Breast epithelium (tissue), 4 donors: Measurements from ENCODE around the gene CDH4. TPM values are rescaled to one million over a fixed set of nuclear protein-coding genes. Genes with fewer than 3 reads are reported as not detected.

ENCODE experiments used
- DNase-seq, 2 donors: peaks; one replicate each; pipeline ENCODE4 v3.0.0-alpha.2; 2019; ENCODE audit warnings: low spot score in 2 of 2
- H3K27ac ChIP-seq, 2 donors: fragments of 200-600 bp; sonication (generic) in 1 of 2; one replicate each; pipeline ENCODE4 v1.5.1; 2016 to 2019; ENCODE audit warnings: mild to moderate bottlenecking in 1 of 2
- H3K27me3 ChIP-seq, 2 donors: fragments of 200-600 bp; sonication (generic) in 1 of 2; one replicate each; pipeline versions ENCODE4 v1.5.1 to v1.6.0; 2017 to 2019; ENCODE audit warnings: control low read depth in 1 of 2, mild to moderate bottlenecking in 1 of 2
- H3K36me3 ChIP-seq: fragments of 200-600 bp; one replicate; pipeline ENCODE4 v1.5.1; 2019
- H3K4me1 ChIP-seq, 2 donors: fragments of 200-600 bp; sonication (generic); one replicate each; pipeline ENCODE4 v1.5.1; 2016 to 2019; ENCODE audit warnings: control low read depth in 1 of 2
- H3K4me3 ChIP-seq, 3 donors: fragments of 200-600 bp; sonication (generic); 1 replicate in 2 of 3; 2 replicates in 1 of 3; pipeline ENCODE4 v1.5.1; 2016 to 2019; ENCODE audit warnings: mild to moderate bottlenecking in 3 of 3, moderate library complexity in 2 of 3
- H3K9me3 ChIP-seq, 2 donors: fragments of 200-600 bp; sonication (generic) in 1 of 2; one replicate each; pipeline ENCODE4 v1.5.1; 2016 to 2019; ENCODE audit warnings: control low read depth in 1 of 2
- POLR2A ChIP-seq: fragments of 450-650 bp; IDR thresholded peaks from one replicate; pipeline ENCODE4 v1.6.1; 2016; ENCODE audit warnings: antibody characterized with exemption, mild to moderate bottlenecking, moderate library complexity
- POLR2AphosphoS5 ChIP-seq, 3 donors: sonication (generic); formaldehyde crosslinking; IDR thresholded peaks; one replicate each; pipeline ENCODE4 v1.6.1; 2017; ENCODE audit warnings: antibody characterized with exemption in 3 of 3
- intact Hi-C: fragments of 100-400 bp; cut with DNase I; formaldehyde crosslinking; loops from one replicate; pipeline ENCODE4 v1.15.1; 2023; ENCODE audit warnings: low total_unique reads
- total RNA-seq, 3 donors: library from RNA; depleted of rRNA; stranded (reverse); fragments of >200 nt; gene quantifications; one replicate each; pipeline ENCODE4 v1.1.0, GENCODE V29; 2016
- TF ChIP-seq, protein P1 (sequence below), 3 donors: fragments of 450-650 bp; IDR thresholded peaks; one replicate each; pipeline ENCODE4 v1.5.1; 2016 to 2017; ENCODE audit warnings: antibody characterized with exemption in 3 of 3, mild to moderate bottlenecking in 3 of 3, moderate library complexity in 3 of 3

CDH4 gene
- total RNA-seq, 3 donors from 2014 or later = under 0.01 TPM; not detected in 2

DNA sequence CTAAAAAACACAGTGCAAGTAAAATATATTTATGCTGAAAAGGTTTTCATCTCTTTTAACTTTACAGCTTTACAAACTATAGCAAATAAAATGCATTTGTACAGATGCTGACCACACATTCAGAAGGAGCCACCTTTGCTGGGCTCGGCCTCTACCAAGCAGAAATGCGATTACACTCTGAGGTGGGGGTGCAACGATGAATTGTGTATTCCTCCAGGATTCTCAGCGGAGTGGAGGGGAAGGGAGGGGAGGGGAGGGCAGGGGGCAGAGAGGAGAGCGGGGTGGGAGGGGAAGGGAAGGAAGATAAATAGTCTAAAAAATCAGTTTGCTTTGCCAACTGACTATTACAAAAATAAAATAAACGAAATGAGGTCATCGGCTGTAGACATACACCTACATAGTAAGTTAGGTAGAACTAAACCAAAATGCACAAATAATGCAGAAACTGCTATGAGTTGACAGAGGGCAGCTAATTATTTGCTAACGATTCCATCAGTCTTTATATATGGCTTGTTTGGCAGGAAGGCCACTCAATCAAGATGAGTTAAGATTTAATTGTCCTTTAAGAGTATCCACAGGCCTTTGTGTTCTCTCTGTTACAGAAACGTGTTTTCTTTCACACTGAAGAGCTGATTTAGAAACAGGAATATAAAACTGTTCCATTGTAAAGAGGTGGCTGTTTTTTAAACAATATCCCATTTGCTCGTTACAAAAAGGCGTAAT, 723.5 kb downstream of the CDH4 start:
- no peak overlapping the region for H3K27ac ChIP-seq
- H3K36me3 ChIP-seq = peaks cover 5% of the 10 kb centered on the region
- intact Hi-C loops = no loop called here
- no peaks in the 10 kb centered on the region for H3K27me3 ChIP-seq
- no peaks in the 10 kb centered on the region for H3K4me1 ChIP-seq
- no peaks in the 10 kb centered on the region for H3K9me3 ChIP-seq
- H3K4me3 ChIP-seq = no peak overlapping the region
- no peak for DNase-seq
- TF ChIP-seq, protein P1, sequence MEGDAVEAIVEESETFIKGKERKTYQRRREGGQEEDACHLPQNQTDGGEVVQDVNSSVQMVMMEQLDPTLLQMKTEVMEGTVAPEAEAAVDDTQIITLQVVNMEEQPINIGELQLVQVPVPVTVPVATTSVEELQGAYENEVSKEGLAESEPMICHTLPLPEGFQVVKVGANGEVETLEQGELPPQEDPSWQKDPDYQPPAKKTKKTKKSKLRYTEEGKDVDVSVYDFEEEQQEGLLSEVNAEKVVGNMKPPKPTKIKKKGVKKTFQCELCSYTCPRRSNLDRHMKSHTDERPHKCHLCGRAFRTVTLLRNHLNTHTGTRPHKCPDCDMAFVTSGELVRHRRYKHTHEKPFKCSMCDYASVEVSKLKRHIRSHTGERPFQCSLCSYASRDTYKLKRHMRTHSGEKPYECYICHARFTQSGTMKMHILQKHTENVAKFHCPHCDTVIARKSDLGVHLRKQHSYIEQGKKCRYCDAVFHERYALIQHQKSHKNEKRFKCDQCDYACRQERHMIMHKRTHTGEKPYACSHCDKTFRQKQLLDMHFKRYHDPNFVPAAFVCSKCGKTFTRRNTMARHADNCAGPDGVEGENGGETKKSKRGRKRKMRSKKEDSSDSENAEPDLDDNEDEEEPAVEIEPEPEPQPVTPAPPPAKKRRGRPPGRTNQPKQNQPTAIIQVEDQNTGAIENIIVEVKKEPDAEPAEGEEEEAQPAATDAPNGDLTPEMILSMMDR (IDR thresholded peaks at IDR 0.05) = no peak
- no peak for TF ChIP-seq POLR2A
- TF ChIP-seq POLR2AphosphoS5 (IDR thresholded peaks at IDR 0.05) = no peak

DNA sequence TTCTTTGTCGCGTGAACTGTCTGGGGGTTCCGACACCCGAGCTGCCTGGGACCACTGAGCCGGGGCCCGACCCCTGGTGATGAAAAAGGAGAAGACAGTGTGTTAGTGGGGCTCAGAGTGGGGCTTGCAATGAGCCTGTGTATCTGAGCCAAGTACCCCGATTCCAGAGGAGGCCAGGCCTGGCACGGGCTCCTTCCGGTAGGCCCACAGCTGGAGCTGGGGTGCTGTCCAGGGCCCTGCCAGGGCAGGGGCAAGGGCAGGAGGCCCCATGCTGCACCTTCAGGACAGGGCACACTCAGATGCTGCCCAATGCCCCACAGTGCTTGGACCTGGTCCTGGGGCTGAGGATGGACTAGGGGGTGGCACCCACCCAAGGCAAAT, 724.2 kb downstream of the CDH4 start:
- no peaks in the 10 kb centered on the region for H3K4me1 ChIP-seq

DNA sequence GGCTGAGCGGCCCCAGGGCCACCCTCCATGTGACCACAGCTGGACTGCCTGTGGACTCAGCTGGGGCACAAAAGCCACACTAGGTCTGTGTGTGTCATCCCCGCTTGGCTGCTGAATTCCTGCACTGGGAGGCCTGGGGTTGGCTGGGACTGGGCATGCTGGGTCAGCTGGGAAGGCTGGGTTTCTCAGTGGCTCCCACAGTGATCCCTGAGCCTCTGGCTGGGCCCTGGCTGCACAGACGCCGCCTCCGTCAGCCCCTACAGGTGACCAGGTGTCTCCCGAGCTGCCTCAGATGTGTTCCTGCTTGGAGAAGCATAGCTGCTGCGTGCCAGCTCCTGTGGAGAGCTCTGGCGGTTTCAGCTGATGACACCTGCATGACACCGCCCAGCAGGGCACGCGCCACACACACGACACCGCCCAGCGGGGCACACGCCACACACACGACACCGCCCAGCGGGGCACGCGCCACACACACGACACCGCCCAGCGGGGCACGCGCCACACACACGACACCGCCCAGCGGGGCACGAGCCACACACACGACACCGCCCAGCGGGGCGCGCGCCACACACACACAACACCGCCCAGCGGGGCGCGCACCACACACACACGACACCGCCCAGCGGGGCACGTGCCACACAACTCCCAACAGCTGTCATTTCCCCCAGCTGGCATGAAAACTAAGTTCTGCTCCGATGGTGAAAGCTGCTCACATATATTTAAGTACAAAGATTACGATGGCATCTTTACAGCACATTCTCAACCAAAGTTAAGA, 724.8 kb downstream of the CDH4 start:
- no peaks in the 10 kb centered on the region for H3K9me3 ChIP-seq
- H3K4me1 ChIP-seq = no peaks in the 10 kb centered on the region
- H3K4me3 ChIP-seq = no peak overlapping the region
- H3K27ac ChIP-seq = no peak overlapping the region
- H3K27me3 ChIP-seq = no peaks in the 10 kb centered on the region
- TF ChIP-seq, protein P1 (IDR thresholded peaks at IDR 0.05) = no peak
- TF ChIP-seq POLR2A (no peak), POLR2AphosphoS5 (IDR thresholded peaks at IDR 0.05) (no peak)
- no peak for DNase-seq
- H3K36me3 ChIP-seq = peaks cover 5% of the 10 kb centered on the region
- intact Hi-C loops = no loop called here

More for the DNA sequence above, 724.2 kb downstream of the CDH4 start:
- TF ChIP-seq POLR2AphosphoS5 (IDR thresholded peaks at IDR 0.05) = no peak
- H3K36me3 ChIP-seq = peaks cover 5% of the 10 kb centered on the region
- no peak overlapping the region for H3K4me3 ChIP-seq
- H3K27me3 ChIP-seq = no peaks in the 10 kb centered on the region
- no peaks in the 10 kb centered on the region for H3K9me3 ChIP-seq
- DNase-seq = no peak
- intact Hi-C loops = no loop called here
- no peak overlapping the region for H3K27ac ChIP-seq

DNA sequence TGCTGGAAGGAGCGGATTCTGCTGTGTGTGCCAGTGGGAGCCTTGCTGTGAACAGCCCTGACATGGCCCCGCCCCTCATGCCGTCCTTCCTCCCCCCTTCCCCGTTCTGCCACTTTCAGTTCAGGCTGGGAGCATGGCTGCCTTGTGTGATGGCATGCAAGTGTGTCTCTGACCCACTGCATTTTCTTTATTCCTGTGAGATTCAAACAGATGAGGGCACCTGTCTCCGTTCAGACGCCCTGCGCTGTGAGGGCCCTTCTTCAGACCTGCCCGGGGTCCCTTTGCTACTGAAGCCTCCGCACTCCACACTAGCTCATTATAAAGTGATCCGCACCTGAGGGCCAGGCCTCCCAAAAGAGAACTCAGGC, 725.3 kb downstream of the CDH4 start:
- DNase-seq = no peak
- Histone ChIP-seq H3K27ac (no peak overlapping the region), H3K36me3 (peaks cover 5% of the 10 kb centered on the region), H3K27me3 (no peaks in the 10 kb centered on the region), H3K4me3 (no peak overlapping the region), H3K9me3 (no peaks in the 10 kb centered on the region), H3K4me1 (no peaks in the 10 kb centered on the region)
- intact Hi-C loops = no loop called here
- TF ChIP-seq, protein P1 (IDR thresholded peaks at IDR 0.05) = no peak
- TF ChIP-seq POLR2AphosphoS5 (IDR thresholded peaks at IDR 0.05) = no peak
- no peak for TF ChIP-seq POLR2A

DNA sequence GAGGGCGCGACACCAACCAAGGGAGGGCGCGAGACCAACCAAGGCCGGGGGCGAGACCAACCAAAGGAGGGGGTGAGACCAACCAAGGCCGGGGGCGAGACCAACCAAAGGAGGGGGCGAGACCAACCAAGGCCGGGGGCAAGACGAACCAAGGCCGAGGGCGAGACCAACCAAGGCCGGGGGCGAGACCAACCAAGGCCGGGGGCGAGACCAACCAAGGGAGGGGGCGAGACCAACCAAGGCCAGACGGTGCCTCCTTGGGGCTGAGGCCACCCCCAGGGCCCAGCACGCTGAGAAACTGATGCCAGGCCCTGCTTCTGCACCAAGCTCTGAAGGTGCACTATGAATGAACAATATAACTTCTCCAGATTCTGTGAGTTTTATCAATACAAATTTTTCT, 726.4 kb downstream of the CDH4 start:
- H3K27me3 ChIP-seq = no peaks in the 10 kb centered on the region
- no peaks in the 10 kb centered on the region for H3K4me1 ChIP-seq
- no peak overlapping the region for H3K4me3 ChIP-seq
- no peaks in the 10 kb centered on the region for H3K9me3 ChIP-seq
- intact Hi-C loops = no loop called here
- no peak for DNase-seq
- TF ChIP-seq, protein P1 (IDR thresholded peaks at IDR 0.05) = no peak
- TF ChIP-seq POLR2AphosphoS5 (IDR thresholded peaks at IDR 0.05) = no peak
- no peak for TF ChIP-seq POLR2A
- H3K36me3 ChIP-seq = peaks cover 5% of the 10 kb centered on the region
- H3K27ac ChIP-seq = no peak overlapping the region
